Measurements from ENCODE around the gene GRK6.

Gene GRK6

DNA sequence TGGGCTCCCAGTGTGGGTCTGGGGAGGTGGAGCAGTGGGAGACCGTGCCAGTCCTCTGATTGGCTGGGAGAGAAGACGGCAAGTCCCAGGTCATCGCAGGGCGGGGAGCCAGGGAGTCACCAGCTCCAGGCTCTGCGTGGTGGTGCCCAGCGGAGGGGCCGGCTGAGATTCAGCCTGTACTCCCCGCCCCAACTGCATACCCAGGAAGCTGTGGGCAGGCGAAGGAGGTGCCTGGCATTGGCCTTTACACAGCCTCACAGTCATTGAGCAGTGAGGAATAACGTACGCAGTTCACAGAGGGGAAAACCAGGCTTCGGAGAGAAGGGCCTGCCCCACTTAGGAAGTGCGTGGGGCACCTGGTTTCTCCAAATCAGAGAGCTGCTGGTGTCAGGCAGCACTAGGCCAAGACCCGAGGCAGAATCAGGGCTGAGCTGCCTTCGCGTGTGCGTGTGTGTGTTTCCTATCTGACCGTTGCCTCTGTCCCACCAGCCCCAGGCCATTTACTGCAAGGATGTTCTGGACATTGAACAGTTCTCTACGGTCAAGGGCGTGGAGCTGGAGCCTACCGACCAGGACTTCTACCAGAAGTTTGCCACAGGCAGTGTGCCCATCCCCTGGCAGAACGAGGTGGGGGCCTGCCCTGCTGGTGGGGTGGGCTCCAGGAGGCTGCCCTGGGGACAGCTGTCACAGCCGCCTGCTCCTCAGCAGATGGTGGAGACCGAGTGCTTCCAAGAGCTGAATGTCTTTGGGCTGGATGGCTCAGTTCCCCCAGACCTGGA, 13.9 kb downstream of the GRK6 start:
- DNase-seq (ENCODE audit: low read depth) = no peak
- no peak for TF ChIP-seq CTCF (IDR thresholded peaks at IDR 0.05; ENCODE audit: low read depth, low read length, missing control alignments)
- no peak overlapping the region for H3K4me3 ChIP-seq (ENCODE audit: low read depth, low read length)

GRCh38 chr5:177440990-177441780, 14.7 kb downstream of the GRK6 start:
- no peak for DNase-seq (ENCODE audit: low read depth)
- no peak for TF ChIP-seq CTCF (IDR thresholded peaks at IDR 0.05; ENCODE audit: low read depth, low read length, missing control alignments)
- H3K4me3 ChIP-seq (ENCODE audit: low read depth, low read length) = no peak overlapping the region

DNA sequence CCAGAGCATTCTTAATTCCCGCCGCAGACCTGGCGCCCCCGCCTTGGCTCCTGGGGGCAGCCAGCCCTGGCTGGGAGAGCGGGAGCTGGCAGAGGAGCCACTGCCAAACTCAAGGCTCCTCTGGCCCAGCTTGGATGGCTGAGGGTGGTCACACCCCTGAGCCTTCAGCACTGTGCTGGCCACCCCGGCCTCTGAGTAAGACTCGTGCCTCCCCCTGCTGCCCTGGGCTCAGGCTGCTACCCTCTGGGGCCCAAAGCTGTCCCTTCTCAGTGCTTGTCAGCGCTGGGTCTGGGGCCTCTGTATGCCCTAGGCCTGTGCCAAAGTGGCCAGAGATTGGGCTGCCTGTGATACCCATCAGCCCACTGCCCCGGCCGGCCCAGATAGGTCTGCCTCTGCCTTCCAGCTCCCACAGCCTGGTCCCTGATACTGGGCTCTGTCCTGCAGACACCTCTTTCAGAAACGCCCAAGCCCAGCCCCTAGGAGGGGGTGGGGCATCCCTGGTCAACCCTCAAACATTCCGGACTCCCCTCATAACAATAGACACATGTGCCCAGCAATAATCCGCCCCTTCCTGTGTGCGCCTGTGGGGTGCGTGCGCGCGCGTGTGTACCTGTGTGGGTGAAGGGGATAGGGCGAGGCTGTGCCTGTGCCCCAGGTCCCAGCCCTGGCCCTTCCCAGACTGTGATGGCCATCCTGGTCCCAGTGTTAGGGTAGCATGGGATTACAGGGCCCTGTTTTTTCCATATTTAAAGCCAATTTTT, 15.8 kb downstream of the GRK6 start:
- H3K4me3 ChIP-seq (ENCODE audit: low read depth, low read length) = no peak overlapping the region
- no peak for TF ChIP-seq CTCF (IDR thresholded peaks at IDR 0.05; ENCODE audit: low read depth, low read length, missing control alignments)
- DNase-seq (ENCODE audit: low read depth) = no peak

DNA sequence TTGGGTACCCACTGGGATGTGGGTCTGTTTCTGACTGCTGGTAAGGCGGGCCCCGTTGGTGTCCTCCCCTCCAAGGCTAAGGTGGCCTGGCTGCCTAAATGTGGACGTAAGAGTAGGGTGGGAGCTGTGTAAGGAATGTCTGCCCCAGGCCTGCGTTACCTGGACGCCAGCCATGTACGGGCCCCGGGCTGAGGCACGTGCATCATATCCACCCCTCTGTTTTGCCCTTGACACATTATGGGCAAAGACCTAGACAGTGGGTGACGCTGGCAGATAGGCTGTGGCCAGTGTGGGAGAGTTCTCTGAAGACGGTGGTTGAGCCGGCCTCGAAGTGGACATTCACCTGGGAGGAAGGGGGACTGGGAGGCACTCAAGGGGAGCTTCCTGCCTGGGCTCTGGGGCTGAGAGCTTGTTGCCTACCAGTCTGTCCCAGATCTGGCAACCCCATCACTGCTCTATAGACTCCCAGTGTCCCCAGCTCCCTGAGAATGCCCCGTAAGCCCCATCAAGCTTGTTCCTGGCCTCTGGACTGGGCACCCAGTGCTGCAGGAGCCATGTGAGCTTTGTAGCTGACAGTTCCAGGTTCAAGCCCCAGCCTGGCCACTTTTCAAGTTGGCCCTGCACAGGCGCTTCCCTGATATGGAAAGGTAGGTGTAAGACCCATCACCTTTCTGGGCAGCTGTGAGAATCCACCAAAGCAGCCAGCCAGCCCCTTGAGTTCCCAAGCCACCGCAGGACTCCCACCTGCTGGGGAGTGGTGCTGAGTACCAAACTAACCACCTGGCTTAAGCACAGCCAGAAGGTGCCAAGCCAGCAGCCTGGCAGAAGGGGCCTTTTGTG, 16.9 kb downstream of the GRK6 start:
- DNase-seq (ENCODE audit: low read depth) = no peak
- TF ChIP-seq CTCF (IDR thresholded peaks at IDR 0.05; ENCODE audit: low read depth, low read length, missing control alignments) = no peak

GRCh38 chr5:177444106-177445051, 17.9 kb downstream of the GRK6 start:
- no peak overlapping the region for H3K4me3 ChIP-seq (ENCODE audit: low read depth, low read length)
- TF ChIP-seq CTCF (IDR thresholded peaks at IDR 0.05; ENCODE audit: low read depth, low read length, missing control alignments) = no peak
- DNase-seq (ENCODE audit: low read depth) = no peak

More for the DNA sequence above, 16.9 kb downstream of the GRK6 start:
- H3K4me3 ChIP-seq (ENCODE audit: low read depth, low read length) = no peak overlapping the region
